A673 (cell line): Measurements from ENCODE around the gene FDX2. TPM values are rescaled to one million over a fixed set of nuclear protein-coding genes. Genes with fewer than 3 reads are reported as not detected.

ENCODE experiments used
- BruUV-seq: library from RNA; stranded (reverse); fragments of 400-500 nt; replicated peaks from 2 replicates; lab custom pipeline; 2021; lab: Mats Ljungman, UMichigan
- CTCF ChIA-PET: fragments of 300-600 bp; sonication (Branson Sonifier 250); formaldehyde crosslinking; loops from one replicate; lab custom pipeline; 2022; ENCODE audit warnings: antibody characterized with exemption; lab: Charles Lee
- POLR2A ChIA-PET: fragments of 300-600 bp; sonication (Branson Sonifier 250); formaldehyde crosslinking; loops from one replicate; lab custom pipeline; 2022; ENCODE audit warnings: antibody characterized with exemption; ENCODE audit not compliant: low non-redundant PET; lab: Charles Lee
- DNase-seq: peaks from one replicate; pipeline ENCODE4 v3.0.0-alpha.2; 2015; ENCODE audit warnings: low spot score
- H3K27ac ChIP-seq: fragments of 200-600 bp; sonication (generic); 2 replicates; pipeline ENCODE4 v1.5.1; 2016; ENCODE audit warnings: mixed run types, low read depth, mild to moderate bottlenecking, mixed read lengths, antibody characterized with exemption, low read length; ENCODE audit not compliant: poor library complexity, severe bottlenecking
- H3K27me3 ChIP-seq: fragments of 200-600 bp; sonication (generic); replicated peaks from 2 replicates; pipeline ENCODE4 v1.6.1; 2017; ENCODE audit warnings: mixed run types, low read depth, mild to moderate bottlenecking, mixed read lengths, antibody characterized with exemption, low read length; ENCODE audit not compliant: insufficient read depth, poor library complexity
- H3K36me3 ChIP-seq: fragments of 200-600 bp; sonication (generic); 2 replicates; pipeline ENCODE4 v1.6.1; 2016; ENCODE audit warnings: mixed run types, mild to moderate bottlenecking, mixed read lengths, antibody characterized with exemption, low read length; ENCODE audit not compliant: insufficient read depth, poor library complexity, severe bottlenecking
- H3K4me1 ChIP-seq: fragments of 200-600 bp; sonication (generic); 2 replicates; pipeline ENCODE4 v1.6.1; 2017; ENCODE audit warnings: mixed run types, mild to moderate bottlenecking, mixed read lengths, antibody characterized with exemption, low read length; ENCODE audit not compliant: insufficient read depth, poor library complexity, severe bottlenecking
- H3K4me3 ChIP-seq: fragments of 200-600 bp; sonication (generic); 2 replicates; pipeline ENCODE4 v1.5.1; 2016; ENCODE audit warnings: low read depth, mixed run types, mild to moderate bottlenecking, mixed read lengths, low read length; ENCODE audit not compliant: poor library complexity, severe bottlenecking
- H3K9me3 ChIP-seq: fragments of 200-600 bp; sonication (generic); 2 replicates; pipeline ENCODE4 v1.6.1; 2016; ENCODE audit warnings: mixed run types, low read depth, mild to moderate bottlenecking, mixed read lengths, antibody characterized with exemption, low read length; ENCODE audit not compliant: poor library complexity, severe bottlenecking
- EZH2 ChIP-seq: fragments of 200-600 bp; sonication (generic); IDR thresholded peaks from 2 replicates; pipeline ENCODE4 v1.6.1; 2017; ENCODE audit warnings: borderline replicate concordance, low read depth, mild to moderate bottlenecking, mixed read lengths, antibody characterized with exemption, low read length; ENCODE audit not compliant: poor library complexity, severe bottlenecking
- intact Hi-C: fragments of 100-400 bp; cut with micrococcal nuclease; formaldehyde crosslinking; loops from one replicate; pipeline ENCODE4 v1.10.0; 2022; ENCODE audit not compliant: unreplicated experiment
- total RNA-seq: library from RNA; stranded (reverse); gene quantifications from 2 replicates; pipeline ENCODE4 v1.2.3, GENCODE V29; 2021
- TF ChIP-seq, protein P1 (sequence below): fragments of 300-800, 200-600 bp; sonication (generic); conservative IDR thresholded peaks from 2 replicates; pipeline ENCODE4 v1.5.1; 2017; ENCODE audit warnings: low read depth, mild to moderate bottlenecking, antibody characterized with exemption, low read length, moderate library complexity, mixed read lengths

The FDX2 gene
- total RNA-seq, 1 experiment from 2014 or later = 29.9 TPM

DNA sequence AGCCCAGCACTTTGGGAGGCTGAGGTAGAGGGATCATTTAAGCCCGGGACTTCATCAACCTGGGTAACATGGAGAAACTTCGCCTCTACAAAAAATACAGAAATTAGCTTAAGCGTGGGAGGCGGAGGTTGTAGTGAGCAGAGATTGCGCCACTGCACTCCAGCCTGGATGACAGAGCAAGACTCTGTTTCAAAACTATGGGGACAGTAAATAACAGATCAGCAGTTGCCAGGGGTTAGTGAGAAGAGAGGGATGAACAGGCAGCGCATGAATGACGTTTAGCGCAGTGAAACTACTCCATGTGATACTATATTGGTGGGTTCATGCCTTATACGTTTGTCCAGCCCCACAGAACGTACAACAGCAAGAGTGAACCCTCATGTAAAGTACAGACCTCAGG is 30.7 kb upstream of the FDX2 start:
- ChIA-PET POLR2A (no interaction called here), CTCF (no interaction called here)
- Histone ChIP-seq H3K27me3 (no peaks in the 10 kb centered on the region), H3K9me3 (no peaks in the 10 kb centered on the region), H3K36me3 (no peaks in the 10 kb centered on the region), H3K4me3 (no peak overlapping the region), H3K27ac (no peak overlapping the region), H3K4me1 (no peaks in the 10 kb centered on the region)
- BruUV-seq = no TSS peak
- intact Hi-C loops = no loop called here
- DNase-seq = no peak
- no peak for TF ChIP-seq EZH2
- TF ChIP-seq, protein P1, sequence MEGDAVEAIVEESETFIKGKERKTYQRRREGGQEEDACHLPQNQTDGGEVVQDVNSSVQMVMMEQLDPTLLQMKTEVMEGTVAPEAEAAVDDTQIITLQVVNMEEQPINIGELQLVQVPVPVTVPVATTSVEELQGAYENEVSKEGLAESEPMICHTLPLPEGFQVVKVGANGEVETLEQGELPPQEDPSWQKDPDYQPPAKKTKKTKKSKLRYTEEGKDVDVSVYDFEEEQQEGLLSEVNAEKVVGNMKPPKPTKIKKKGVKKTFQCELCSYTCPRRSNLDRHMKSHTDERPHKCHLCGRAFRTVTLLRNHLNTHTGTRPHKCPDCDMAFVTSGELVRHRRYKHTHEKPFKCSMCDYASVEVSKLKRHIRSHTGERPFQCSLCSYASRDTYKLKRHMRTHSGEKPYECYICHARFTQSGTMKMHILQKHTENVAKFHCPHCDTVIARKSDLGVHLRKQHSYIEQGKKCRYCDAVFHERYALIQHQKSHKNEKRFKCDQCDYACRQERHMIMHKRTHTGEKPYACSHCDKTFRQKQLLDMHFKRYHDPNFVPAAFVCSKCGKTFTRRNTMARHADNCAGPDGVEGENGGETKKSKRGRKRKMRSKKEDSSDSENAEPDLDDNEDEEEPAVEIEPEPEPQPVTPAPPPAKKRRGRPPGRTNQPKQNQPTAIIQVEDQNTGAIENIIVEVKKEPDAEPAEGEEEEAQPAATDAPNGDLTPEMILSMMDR = no peak

DNA sequence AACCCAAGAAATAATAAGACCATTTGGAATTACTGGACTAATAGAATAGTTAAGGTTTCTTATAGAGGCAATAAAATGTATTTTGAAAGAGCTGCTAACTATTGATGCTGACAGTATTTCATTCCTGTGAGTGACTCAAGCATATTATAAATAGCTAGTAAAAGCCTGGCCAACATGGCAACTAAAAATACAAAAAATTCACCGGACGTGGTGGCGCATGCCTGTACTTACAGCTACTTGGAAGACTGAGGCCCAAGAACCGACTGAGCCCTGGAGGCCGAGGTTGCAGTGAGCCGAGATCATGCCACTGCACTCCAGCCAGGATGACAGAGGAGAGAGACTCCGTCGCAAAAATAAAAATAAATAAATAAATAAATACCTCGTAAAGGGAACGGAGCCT is 29.0 kb upstream of the FDX2 start:
- ChIA-PET POLR2A (interaction anchor here (0.6 kb wide), 1 partner anchor 14 kb away, joined by 14 read pairs; no protein-coding TSS in a partner anchor), CTCF (no interaction called here)
- Histone ChIP-seq H3K27me3 (no peaks in the 10 kb centered on the region), H3K36me3 (no peaks in the 10 kb centered on the region), H3K4me3 (no peak overlapping the region), H3K27ac (no peak overlapping the region), H3K4me1 (no peaks in the 10 kb centered on the region), H3K9me3 (no peaks in the 10 kb centered on the region)
- DNase-seq = no peak
- intact Hi-C loops = no loop called here
- no TSS peak for BruUV-seq
- TF ChIP-seq EZH2 = no peak
- TF ChIP-seq, protein P1 = no peak

DNA sequence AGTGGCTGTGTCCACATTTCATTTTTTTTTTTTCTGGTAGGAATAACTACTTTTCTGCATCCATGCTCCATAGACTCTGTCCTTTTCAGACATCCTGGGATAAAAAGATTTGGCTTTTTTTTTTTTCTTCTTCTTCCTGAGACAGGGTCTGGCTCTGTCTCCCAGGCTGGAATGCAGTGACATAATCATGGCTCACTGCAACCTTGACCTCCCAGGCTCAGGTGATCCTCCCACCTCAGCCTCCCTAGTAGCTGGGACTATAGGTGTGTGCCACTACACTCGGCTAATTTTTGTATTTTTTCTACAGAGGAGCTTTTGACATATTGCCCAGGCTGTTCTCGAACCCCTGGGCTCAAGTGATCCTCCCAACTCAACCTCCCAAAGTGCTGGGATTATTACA is 27.7 kb upstream of the FDX2 start:
- POLR2A ChIA-PET = no interaction called here

More for the DNA sequence above, 27.7 kb upstream of the FDX2 start:
- H3K4me1 ChIP-seq = no peaks in the 10 kb centered on the region
- H3K9me3 ChIP-seq = no peaks in the 10 kb centered on the region
- DNase-seq = no peak
- CTCF ChIA-PET = interaction anchor here (0.6 kb wide), 1 partner anchor 430 kb away, joined by 3 read pairs; no protein-coding TSS in a partner anchor
- no peaks in the 10 kb centered on the region for H3K36me3 ChIP-seq
- H3K4me3 ChIP-seq = no peak overlapping the region
- H3K27ac ChIP-seq = no peak overlapping the region
- intact Hi-C loops = no loop called here
- BruUV-seq = no TSS peak
- TF ChIP-seq, protein P1 = no peak
- no peak for TF ChIP-seq EZH2
- no peaks in the 10 kb centered on the region for H3K27me3 ChIP-seq
